ENCODE measurements around the gene TMEM72. TPM values are rescaled to one million over a fixed set of nuclear protein-coding genes. Genes with fewer than 3 reads are reported as not detected.
A peak's percentile ranks its signal among the peaks of the same experiment; 100 is the strongest.

Gene TMEM72
- total and polyA plus RNA-seq, 2 of the 13 experiments (the other 11 are each of a cell fraction or from before 2014, with no cell fraction given), result 0.04 TPM; not detected in 1

DNA sequence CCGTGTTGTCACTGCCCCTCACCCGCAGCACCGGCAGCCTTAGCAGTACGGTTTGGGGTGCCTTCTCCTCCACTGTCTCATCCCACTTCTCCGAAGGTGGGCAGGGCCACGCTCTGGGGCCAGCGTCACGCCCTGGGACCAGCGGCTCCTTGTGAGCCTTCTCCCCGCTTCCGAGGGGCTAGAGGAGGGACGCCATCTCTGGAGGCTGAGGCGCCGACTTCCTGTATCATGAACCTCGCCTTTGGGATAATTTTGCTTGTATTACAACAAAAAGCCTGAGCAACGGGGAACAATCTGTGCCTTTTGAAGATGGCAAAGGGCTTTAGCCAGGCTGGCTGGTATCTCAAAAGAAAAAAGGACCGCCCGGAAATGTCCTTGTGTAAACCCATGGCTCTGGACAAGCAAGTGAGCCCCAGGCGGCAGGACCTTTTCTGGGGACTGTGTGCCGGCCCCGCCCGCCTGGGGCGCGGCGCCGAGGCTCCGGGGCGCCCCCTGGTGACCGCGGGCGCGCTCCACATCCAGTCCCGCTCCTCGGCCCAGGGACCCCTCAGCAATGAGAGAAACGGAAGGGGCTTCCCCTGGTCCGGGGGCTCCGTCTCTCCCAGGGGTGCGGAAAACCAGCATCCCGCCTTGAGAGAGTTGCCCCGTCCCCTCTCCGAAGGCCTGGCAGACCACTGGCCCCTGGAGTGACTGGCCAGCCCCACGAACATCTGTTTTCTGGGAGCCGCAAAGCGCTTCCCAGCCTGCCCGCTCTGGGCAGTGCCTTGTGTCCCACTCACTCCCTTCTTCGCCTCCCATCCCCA, 63.7 kb downstream of the TMEM72 start (continued):
- TF ChIP-seq ZMYM4 (CRISPR knock-in tag; IDR thresholded peaks at IDR 0.05) (peak; percentile 60; the same call in 1 of the 2 replicates), ZNF670 (CRISPR knock-in tag; IDR thresholded peaks at IDR 0.05; ENCODE audit: borderline replicate concordance) (0 out of 2 replicates have a peak, but pooled peaks have one; percentile 19), ZNF605 (CRISPR knock-in tag; IDR thresholded peaks at IDR 0.05) (peak; percentile 20; the same call in 1 of the 2 replicates), IKZF5 (CRISPR knock-in tag; IDR thresholded peaks at IDR 0.05) (peak; percentile 48; the same call in 1 of the 2 replicates), ATF6 (CRISPR knock-in tag; conservative IDR thresholded peaks at IDR 0.05) (no peak), MATR3 (CRISPR knock-in tag; IDR thresholded peaks at IDR 0.05) (no peak), ELF3 (CRISPR knock-in tag; IDR thresholded peaks at IDR 0.05) (peak; percentile 55; the same call in 1 of the 2 replicates), SOX5 (CRISPR knock-in tag; IDR thresholded peaks at IDR 0.05; ENCODE audit: borderline replicate concordance) (peak; percentile 45; the same call in 1 of the 2 replicates), ZNF552 (CRISPR knock-in tag; IDR thresholded peaks at IDR 0.05; ENCODE audit: borderline replicate concordance) (0 out of 2 replicates have a peak, but pooled peaks have one; percentile 19), NR1H2 (CRISPR knock-in tag; IDR thresholded peaks at IDR 0.05; ENCODE audit: borderline replicate concordance, low read depth) (0 out of 2 replicates have a peak, but pooled peaks have one; percentile 31), ZFP36L2 (CRISPR knock-in tag; IDR thresholded peaks at IDR 0.05) (no peak), ZNF572 (CRISPR knock-in tag; IDR thresholded peaks at IDR 0.05) (no peak), CREB1 (IDR thresholded peaks at IDR 0.05) (no peak), CREB1 (CRISPR knock-in tag; IDR thresholded peaks at IDR 0.05) (no peak), ZNF724P (CRISPR knock-in tag; IDR thresholded peaks at IDR 0.05; ENCODE audit: borderline replicate concordance) (peak; percentile 73), POLR2G (IDR thresholded peaks at IDR 0.05; ENCODE audit: low read depth, low read length) (peak; percentile 46), HMGXB4 (CRISPR knock-in tag; IDR thresholded peaks at IDR 0.05; ENCODE audit: borderline replicate concordance in 1 of 2, low read depth in 1 of 2) (peak in 1 of 2 experiments; percentile 64; a peak in 1 of 4 replicates), LBX2 (CRISPR knock-in tag; IDR thresholded peaks at IDR 0.05; ENCODE audit: borderline replicate concordance) (no peak), TBP (CRISPR knock-in tag; IDR thresholded peaks at IDR 0.05) (no peak), REL (CRISPR knock-in tag; conservative IDR thresholded peaks at IDR 0.05) (no peak), HNRNPLL (IDR thresholded peaks at IDR 0.05; ENCODE audit: low read depth, low read length, poor library complexity, severe bottlenecking) (peak; percentile 38), ESRRA (CRISPR knock-in tag; IDR thresholded peaks at IDR 0.05; ENCODE audit: low read depth) (0 out of 2 replicates have a peak, but pooled peaks have one; percentile 24), ZSCAN31 (CRISPR knock-in tag; IDR thresholded peaks at IDR 0.05; ENCODE audit: low read depth) (peak; percentile 72; the same call in 1 of the 2 replicates)
